HepG2 (cell line): ENCODE results near the gene ATL2. TPM values are rescaled to one million over a fixed set of nuclear protein-coding genes. Genes with fewer than 3 reads are reported as not detected.

Experiments
- ATAC-seq: fragments of 200-7000 bp; cut with Tn5 transposase; 3 replicates; pipeline ENCODE4 v1.9.1; 2020; ENCODE audit warnings: mild to moderate bottlenecking, moderate library complexity
- BruUV-seq: library from RNA; stranded (reverse); fragments of 400-500 nt; replicated peaks from 2 replicates; lab custom pipeline; 2021; lab: Mats Ljungman, UMichigan
- CTCF ChIA-PET: fragments of 300-600 bp; formaldehyde crosslinking; extraction: SDS; loops from one replicate; lab custom pipeline; 2021; ENCODE audit warnings: low total read pairs, inconsistent platforms, low intra/inter-chr PET ratio; lab: Yijun Ruan, JAX
- POLR2A ChIA-PET: fragments of 350-600 bp; sonication (Branson Sonifier 250); formaldehyde crosslinking; loops from one replicate; lab custom pipeline; 2020; ENCODE audit warnings: antibody characterized with exemption, inconsistent platforms; lab: Yijun Ruan, JAX
- DNase-seq: peaks from one replicate; pipeline ENCODE4 v3.0.0-alpha.2; 2015; ENCODE audit warnings: low spot score
- FAIRE-seq: peaks from 3 replicates; lab custom pipeline; 2011; peaks lifted over from hg19 to GRCh38; lab: Jason Lieb, UNC
- H2AFZ ChIP-seq: one replicate; pipeline ENCODE4 v1.6.1; 2011; ENCODE audit warnings: low read length, inconsistent platforms
- H3K27ac ChIP-seq: fragments of 300-600 bp; 3 replicates; pipeline ENCODE4 v1.8.0; 2011; ENCODE audit warnings: mixed run types, mild to moderate bottlenecking, mixed read lengths, low read length, inconsistent platforms; ENCODE audit not compliant: insufficient read depth; ENCODE audit errors: extremely low read length
- H3K27me3 ChIP-seq, 2 experiments: fragments of 200-600 bp in 1 of 2; 2 replicates in 1 of 2; 3 replicates in 1 of 2; pipeline versions ENCODE4 v1.6.0 to v1.8.0; 2011; ENCODE audit warnings: low read length in 2 of 2, mild to moderate bottlenecking in 2 of 2, moderate library complexity in 2 of 2, inconsistent platforms in 1 of 2; ENCODE audit not compliant: insufficient read depth in 2 of 2, control insufficient read depth in 1 of 2
- H3K36me3 ChIP-seq, 2 experiments: fragments of 200-600 bp in 1 of 2; replicated peaks in 1 of 2; 2 replicates in 1 of 2; 3 replicates in 1 of 2; pipeline versions ENCODE4 v1.5.1 to v1.8.0; 2011; ENCODE audit warnings: low read length in 2 of 2, inconsistent platforms in 1 of 2; ENCODE audit not compliant: insufficient read depth in 2 of 2, control insufficient read depth in 1 of 2
- H3K4me1 ChIP-seq: 2 replicates; pipeline ENCODE4 v1.5.1; 2012; ENCODE audit warnings: low read length, inconsistent platforms; ENCODE audit not compliant: insufficient read depth
- H3K4me2 ChIP-seq: 2 replicates; pipeline ENCODE4 v1.6.0; 2011; ENCODE audit warnings: low read depth, low read length, inconsistent platforms
- H3K4me3 ChIP-seq, 3 experiments: fragments of 200-600 bp in 1 of 3; sonication (generic), shearing (Covaris generic) in 1 of 3; replicated peaks in 1 of 3; 2 replicates each; pipeline ENCODE4 v1.5.1; 2011 to 2016; ENCODE audit warnings: low read length in 3 of 3, inconsistent platforms in 2 of 3, low read depth in 2 of 3, mild to moderate bottlenecking in 2 of 3, control low read depth in 1 of 3, mixed read lengths in 1 of 3; ENCODE audit not compliant: insufficient read depth in 1 of 3
- H3K79me2 ChIP-seq: one replicate; pipeline ENCODE4 v1.6.1; 2011; ENCODE audit warnings: low read length, inconsistent platforms; ENCODE audit not compliant: insufficient read depth
- H3K9ac ChIP-seq: 2 replicates; pipeline ENCODE4 v1.6.0; 2011; ENCODE audit warnings: mild to moderate bottlenecking, low read depth, low read length, inconsistent platforms; ENCODE audit not compliant: insufficient read depth
- H3K9me3 ChIP-seq: 2 replicates; pipeline ENCODE4 v1.5.1; 2012; ENCODE audit warnings: mild to moderate bottlenecking, low read length
- H4K20me1 ChIP-seq: 2 replicates; pipeline ENCODE4 v1.6.0; 2011; ENCODE audit warnings: inconsistent platforms, mild to moderate bottlenecking, low read length, moderate library complexity; ENCODE audit not compliant: insufficient read depth
- FOXA3 ChIP-seq: IDR thresholded peaks from 2 replicates; pipeline ENCODE4 v1.6.1; 2016; ENCODE audit warnings: missing genetic modification reagents, missing compliant biosample characterization
- MAFK ChIP-seq, 2 experiments: IDR thresholded peaks in 1 of 2; conservative IDR thresholded peaks in 1 of 2; 2 replicates each; pipeline ENCODE4 v1.6.1; 2011; ENCODE audit warnings: improper control_type of control experiment in 2 of 2, low read length in 2 of 2
- STAG1 ChIP-seq: sonication (generic); formaldehyde crosslinking; IDR thresholded peaks from 2 replicates; pipeline ENCODE4 v1.4.0; 2020; ENCODE audit warnings: missing genetic modification reagents
- ZNF317 ChIP-seq: sonication (generic); formaldehyde crosslinking; IDR thresholded peaks from 2 replicates; pipeline ENCODE4 v1.5.0; 2020; ENCODE audit warnings: mild to moderate bottlenecking, missing genetic modification reagents
- ZNF615 ChIP-seq: sonication (generic); formaldehyde crosslinking; IDR thresholded peaks from 2 replicates; pipeline ENCODE4 v1.5.0; 2020; ENCODE audit warnings: mild to moderate bottlenecking, missing genetic modification reagents, borderline replicate concordance
- WGBS: methylation state at CpG from one replicate; pipeline ENCODE4 v1.1.6; 2017; ENCODE audit warnings: low lambda C conversion rate; 5-methylcytosine and 5-hydroxymethylcytosine counted together
- in situ Hi-C: cut with HindIII; loops from 2 replicates; pipeline ENCODE4 v1.10.0; 2017; ENCODE audit warnings: low pct_unique_long_range_greater_than_20kb; ENCODE audit not compliant: extremely low pct_ligation_motif_present
- intact Hi-C: fragments of 100-400 bp; cut with micrococcal nuclease; formaldehyde crosslinking; loops from one replicate; pipeline ENCODE4 v1.10.0; 2022; ENCODE audit not compliant: unreplicated experiment
- polyA plus RNA-seq, 8 experiments: library from polyadenylated mRNA; depleted of rRNA in 3 of 8; stranded (reverse) in 7 of 8; unstranded in 1 of 8; fragments of >200 nt; fragmentation: Illumina TruSeq in 4 of 8; extraction: Trizol in 4 of 8; gene quantifications; 2 replicates each; pipeline versions ENCODE4 v1.2.1 to v1.2.3, GENCODE V29; 2011 to 2016; ENCODE audit warnings: low read depth in 4 of 8, missing spikeins in 1 of 8, mixed read lengths in 1 of 8; ENCODE audit not compliant: insufficient read depth in 1 of 8
- total RNA-seq, 5 experiments: library from RNA; depleted of rRNA; stranded (reverse); fragments of >200 nt; fragmentation: Illumina TruSeq; extraction: Trizol; gene quantifications; 2 replicates each; pipeline ENCODE4 v1.2.3, GENCODE V29; 2016; ENCODE audit warnings: low read depth in 1 of 5
- TF ChIP-seq, protein P1 (sequence below): IDR thresholded peaks from 2 replicates; pipeline ENCODE4 v1.6.1; 2012; ENCODE audit warnings: low read depth, low read length, improper control_type of control experiment
- TF ChIP-seq, protein P2 (sequence below): sonication (generic); formaldehyde crosslinking; IDR thresholded peaks from 2 replicates; pipeline ENCODE4 v1.5.0; 2020; ENCODE audit warnings: mild to moderate bottlenecking, missing genetic modification reagents, moderate library complexity
- TF ChIP-seq, protein P3 (sequence below): sonication (generic); formaldehyde crosslinking; IDR thresholded peaks from 2 replicates; pipeline ENCODE4 v1.8.0; 2023; ENCODE audit warnings: mild to moderate bottlenecking, missing genetic modification reagents

The ATL2 gene
- total and polyA plus RNA-seq, 2 of the 13 experiments (the other 11 are each of a cell fraction or from before 2014, with no cell fraction given), result 56.5 to 119 TPM

DNA sequence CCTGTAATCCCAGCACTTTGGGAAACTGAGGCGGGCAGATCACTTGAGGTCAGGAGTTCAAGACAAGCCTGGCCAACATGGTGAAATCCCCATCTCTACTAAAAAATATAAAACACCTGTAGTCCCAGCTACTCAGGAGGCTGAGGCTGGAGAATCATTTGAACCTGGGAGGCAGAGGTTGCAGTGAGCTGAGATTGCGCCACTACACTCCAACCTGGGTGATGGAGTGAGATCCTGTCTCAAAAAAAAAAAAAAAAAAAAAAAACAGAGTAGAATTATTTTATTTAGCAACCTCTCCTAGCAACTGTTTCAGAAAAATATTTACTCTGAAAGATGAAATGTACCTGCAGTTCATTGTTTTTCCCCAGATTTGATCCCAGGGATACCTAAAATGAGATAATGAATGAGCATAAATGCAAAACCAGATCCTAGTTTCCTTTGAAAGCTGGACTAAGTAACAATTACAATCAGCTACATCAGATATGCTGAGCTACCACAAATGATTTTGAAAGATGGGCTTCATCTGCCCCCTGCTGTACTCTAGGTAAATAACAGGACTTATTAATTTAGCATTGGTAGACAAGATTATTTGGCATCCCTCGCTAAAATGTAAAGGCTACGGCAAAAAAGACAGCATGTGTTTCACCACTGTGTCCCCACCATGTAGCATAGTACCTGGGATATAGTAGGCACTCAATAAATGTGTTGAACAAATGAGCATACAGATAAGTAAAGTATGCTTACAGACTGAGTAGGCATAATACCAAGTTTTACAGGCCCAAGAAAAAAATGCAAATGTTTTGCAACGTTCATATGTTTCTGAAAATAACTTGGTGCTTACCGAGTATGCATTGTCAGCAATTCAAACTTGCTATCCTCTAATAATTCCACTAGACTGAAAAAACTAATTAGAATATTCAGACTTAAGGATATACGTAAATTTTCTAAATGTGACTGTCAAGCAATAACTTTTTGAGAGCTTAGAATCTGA is 102.5 kb downstream of the ATL2 start (continued):
- TF ChIP-seq, protein P1, sequence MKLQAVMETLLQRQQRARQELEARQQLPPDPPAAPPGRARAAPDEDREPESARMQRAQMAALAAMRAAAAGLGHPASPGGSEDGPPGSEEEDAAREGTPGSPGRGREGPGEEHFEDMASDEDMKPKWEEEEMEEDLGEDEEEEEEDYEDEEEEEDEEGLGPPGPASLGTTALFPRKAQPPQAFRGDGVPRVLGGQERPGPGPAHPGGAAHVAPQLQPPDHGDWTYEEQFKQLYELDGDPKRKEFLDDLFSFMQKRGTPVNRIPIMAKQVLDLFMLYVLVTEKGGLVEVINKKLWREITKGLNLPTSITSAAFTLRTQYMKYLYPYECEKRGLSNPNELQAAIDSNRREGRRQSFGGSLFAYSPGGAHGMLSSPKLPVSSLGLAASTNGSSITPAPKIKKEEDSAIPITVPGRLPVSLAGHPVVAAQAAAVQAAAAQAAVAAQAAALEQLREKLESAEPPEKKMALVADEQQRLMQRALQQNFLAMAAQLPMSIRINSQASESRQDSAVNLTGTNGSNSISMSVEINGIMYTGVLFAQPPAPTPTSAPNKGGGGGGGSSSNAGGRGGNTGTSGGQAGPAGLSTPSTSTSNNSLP, result peak; percentile 64; the same call in 1 of the 2 replicates
- TF ChIP-seq, protein P2, sequence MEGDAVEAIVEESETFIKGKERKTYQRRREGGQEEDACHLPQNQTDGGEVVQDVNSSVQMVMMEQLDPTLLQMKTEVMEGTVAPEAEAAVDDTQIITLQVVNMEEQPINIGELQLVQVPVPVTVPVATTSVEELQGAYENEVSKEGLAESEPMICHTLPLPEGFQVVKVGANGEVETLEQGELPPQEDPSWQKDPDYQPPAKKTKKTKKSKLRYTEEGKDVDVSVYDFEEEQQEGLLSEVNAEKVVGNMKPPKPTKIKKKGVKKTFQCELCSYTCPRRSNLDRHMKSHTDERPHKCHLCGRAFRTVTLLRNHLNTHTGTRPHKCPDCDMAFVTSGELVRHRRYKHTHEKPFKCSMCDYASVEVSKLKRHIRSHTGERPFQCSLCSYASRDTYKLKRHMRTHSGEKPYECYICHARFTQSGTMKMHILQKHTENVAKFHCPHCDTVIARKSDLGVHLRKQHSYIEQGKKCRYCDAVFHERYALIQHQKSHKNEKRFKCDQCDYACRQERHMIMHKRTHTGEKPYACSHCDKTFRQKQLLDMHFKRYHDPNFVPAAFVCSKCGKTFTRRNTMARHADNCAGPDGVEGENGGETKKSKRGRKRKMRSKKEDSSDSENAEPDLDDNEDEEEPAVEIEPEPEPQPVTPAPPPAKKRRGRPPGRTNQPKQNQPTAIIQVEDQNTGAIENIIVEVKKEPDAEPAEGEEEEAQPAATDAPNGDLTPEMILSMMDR (CRISPR knock-in tag), result peak; percentile 81
- TF ChIP-seq MAFK (conservative IDR thresholded peaks at IDR 0.05 in 1 of 2, IDR thresholded peaks at IDR 0.05 in 1 of 2; ENCODE audit: low read length in 2 of 2) (peak; percentile 85 to 92), FOXA3 (peak; percentile 32; the same call in 1 of the 2 replicates), STAG1 (CRISPR knock-in tag) (peak; percentile 91)

DNA sequence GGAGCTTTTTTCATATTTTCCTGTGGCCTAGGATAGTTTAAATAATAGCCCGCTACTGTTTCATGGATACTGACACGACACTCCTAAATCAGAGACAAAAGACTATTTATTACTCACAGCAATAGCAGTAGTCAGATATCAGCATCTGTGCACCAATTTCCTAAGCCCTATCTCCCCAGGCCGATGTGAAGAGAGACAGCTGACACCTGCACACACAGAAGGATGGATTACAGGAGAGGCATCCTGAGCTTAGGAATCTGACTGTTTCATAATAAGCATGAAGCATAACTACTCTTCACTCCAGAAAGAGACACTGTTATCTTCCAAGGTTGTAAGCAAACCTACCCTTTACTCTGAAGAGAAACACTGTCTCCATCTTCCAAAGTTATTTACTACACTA is 105.4 kb downstream of the ATL2 start:
- FAIRE-seq (no peak), DNase-seq (no peak)
- CTCF ChIA-PET, result no interaction called here

More for the DNA sequence above, 105.4 kb downstream of the ATL2 start:
- H4K20me1 ChIP-seq, result no peaks in the 10 kb centered on the region
- in situ Hi-C loops, result no loop called here
- H3K4me1 ChIP-seq, result 0 out of 2 replicates have a peak, but pooled peaks cover under 1% of the 10 kb centered on the region
- TF ChIP-seq, protein P3, sequence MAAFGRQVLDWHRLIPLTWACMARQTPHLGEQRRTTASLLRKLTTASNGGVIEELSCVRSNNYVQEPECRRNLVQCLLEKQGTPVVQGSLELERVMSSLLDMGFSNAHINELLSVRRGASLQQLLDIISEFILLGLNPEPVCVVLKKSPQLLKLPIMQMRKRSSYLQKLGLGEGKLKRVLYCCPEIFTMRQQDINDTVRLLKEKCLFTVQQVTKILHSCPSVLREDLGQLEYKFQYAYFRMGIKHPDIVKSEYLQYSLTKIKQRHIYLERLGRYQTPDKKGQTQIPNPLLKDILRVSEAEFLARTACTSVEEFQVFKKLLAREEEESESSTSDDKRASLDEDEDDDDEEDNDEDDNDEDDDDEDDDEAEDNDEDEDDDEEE, result no peak
- TF ChIP-seq ZNF615 (CRISPR knock-in tag) (no peak), ZNF317 (CRISPR knock-in tag) (peak; percentile 85)
- TF ChIP-seq, all 625 proteins: peak for 1
- BruUV-seq, result no TSS peak
- Histone ChIP-seq H3K27me3 (peaks cover 0 to 7% of the 10 kb centered on the region in 2 experiments; a peak in 3 of 5 replicates), H3K79me2 (no peaks in the 10 kb centered on the region), H3K4me2 (no peak overlapping the region), H3K36me3 (no peaks in the 10 kb centered on the region), H2AFZ (no peak overlapping the region), H3K4me3 (no peak overlapping the region), H3K9ac (no peak overlapping the region), H3K9me3 (no peaks in the 10 kb centered on the region), H3K27ac (no peak overlapping the region)
- POLR2A ChIA-PET, result no interaction called here
- 58% methylated on average over 3 of the region's 3 CpGs for WGBS
- no peak for ATAC-seq
- intact Hi-C loops, result no loop called here
